SW480 (cell line): ENCODE results near the gene ULBP3.
"Not testable (repeated sequence)": the region's sequence is repeated elsewhere in the genome, so short reads cannot be mapped to it uniquely, and the experiment has no call there.

Experiments used
- DNase-seq: peaks from one replicate; pipeline ENCODE4 v3.0.0-alpha.2; 2016; ENCODE audit warnings: low spot score

Gene ULBP3

GRCh38 chr6:150043096-150043495 is 25.8 kb downstream of the ULBP3 start:
- no peak for DNase-seq

GRCh38 chr6:150038202-150039062 is 30.5 kb downstream of the ULBP3 start:
- DNase-seq, result no peak

GRCh38 chr6:150037526-150038201 is 31.3 kb downstream of the ULBP3 start:
- DNase-seq, result no peak

GRCh38 chr6:150036081-150036480 is 32.8 kb downstream of the ULBP3 start:
- DNase-seq, result no peak

- no peak for DNase-seq
These were observed 35.6 kb downstream of the ULBP3 start for GRCh38 chr6:150033207-150033771.

- DNase-seq, result no peak
These were observed 36.3 kb downstream of the ULBP3 start for GRCh38 chr6:150032598-150032997.

- no peak for DNase-seq
These were observed 38.3 kb downstream of the ULBP3 start for GRCh38 chr6:150030611-150031010.

- DNase-seq, result no peak
These were observed 39.2 kb downstream of the ULBP3 start for GRCh38 chr6:150029749-150030148.

- DNase-seq, result no peak
These were observed 39.6 kb downstream of the ULBP3 start for GRCh38 chr6:150029276-150029675.

- no peak for DNase-seq
These were observed 40.1 kb downstream of the ULBP3 start for GRCh38 chr6:150028799-150029198.

GRCh38 chr6:150027806-150028565 is 40.9 kb downstream of the ULBP3 start:
- DNase-seq, result no peak

GRCh38 chr6:150026976-150027805 is 41.7 kb downstream of the ULBP3 start:
- no peak for DNase-seq

GRCh38 chr6:150025201-150025917 is 43.6 kb downstream of the ULBP3 start, which contains the start of gene RAET1L:
Gene RAET1L (minus strand): TSS chr6:150025532. CDS start chr6:150025471, 61 bp downstream.
- peak; percentile 87 for DNase-seq

GRCh38 chr6:150024646-150025155 is 44.2 kb downstream of the ULBP3 start:
- DNase-seq, result no peak

- DNase-seq, result not testable (repeated sequence)
These were observed 44.9 kb downstream of the ULBP3 start for GRCh38 chr6:150024021-150024420.

- DNase-seq, result not testable (repeated sequence)
These were observed 47.1 kb downstream of the ULBP3 start for GRCh38 chr6:150021870-150022269.

GRCh38 chr6:150018846-150019580 is 49.9 kb downstream of the ULBP3 start:
- no peak for DNase-seq

GRCh38 chr6:150017186-150017521 is 51.8 kb downstream of the ULBP3 start:
- not testable (repeated sequence) for DNase-seq

- DNase-seq, result peak; percentile 64
These were observed 52.4 kb downstream of the ULBP3 start for GRCh38 chr6:150016324-150017185.
